ENCODE measurements around the gene CPXM2.

Gene CPXM2

GRCh38 chr10:123903621-123904020, 12.0 kb upstream of the CPXM2 start:
- DNase-seq = no peak

- DNase-seq = no peak
Observed at GRCh38 chr10:123901621-123902020, 10.0 kb upstream of the CPXM2 start.

GRCh38 chr10:123897146-123897545, 5.5 kb upstream of the CPXM2 start:
- DNase-seq = no peak

- DNase-seq = no peak
Observed at GRCh38 chr10:123896246-123896927, 4.8 kb upstream of the CPXM2 start.

GRCh38 chr10:123893651-123894050, 2.0 kb upstream of the CPXM2 start:
- no peak for DNase-seq

- DNase-seq = no peak
Observed at GRCh38 chr10:123890756-123891143, 857 bp downstream of the CPXM2 start.

GRCh38 chr10:123890226-123890625, 1.4 kb downstream of the CPXM2 start:
- DNase-seq = no peak

- no peak for DNase-seq
Observed at GRCh38 chr10:123889821-123890220, 1.8 kb downstream of the CPXM2 start.

- DNase-seq = no peak
Observed at GRCh38 chr10:123888751-123889150, 2.9 kb downstream of the CPXM2 start.

GRCh38 chr10:123888256-123888655, 3.4 kb downstream of the CPXM2 start:
- no peak for DNase-seq

GRCh38 chr10:123886292-123886691, 5.3 kb downstream of the CPXM2 start:
- DNase-seq = no peak

GRCh38 chr10:123885406-123886170, 6.0 kb downstream of the CPXM2 start:
- no peak for DNase-seq

GRCh38 chr10:123884907-123885381, 6.7 kb downstream of the CPXM2 start:
- DNase-seq = no peak

GRCh38 chr10:123884351-123884906, 7.2 kb downstream of the CPXM2 start:
- no peak for DNase-seq

- no peak for DNase-seq
Observed at GRCh38 chr10:123883673-123884320, 7.8 kb downstream of the CPXM2 start.

GRCh38 chr10:123882681-123883445, 8.7 kb downstream of the CPXM2 start:
- no peak for DNase-seq

- DNase-seq = no peak
Observed at GRCh38 chr10:123882177-123882576, 9.4 kb downstream of the CPXM2 start.

- no peak for DNase-seq
Observed at GRCh38 chr10:123879606-123880257, 11.9 kb downstream of the CPXM2 start.

- DNase-seq = no peak
Observed at GRCh38 chr10:123878666-123879303, 12.8 kb downstream of the CPXM2 start.

GRCh38 chr10:123870260-123870659, 21.3 kb downstream of the CPXM2 start:
- DNase-seq = peak; percentile 84

- DNase-seq = no peak
Observed at GRCh38 chr10:123869020-123869414, 22.6 kb downstream of the CPXM2 start.
